ENCODE data around the gene LRRC23. TPM values are rescaled to one million over a fixed set of nuclear protein-coding genes. Genes with fewer than 3 reads are reported as not detected.

Gene LRRC23
- total RNA-seq, 1 experiment from 2014 or later, result 3.5 TPM

- DNase-seq (ENCODE audit: low read depth), result no peak
Measured at GRCh38 chr12:6955108-6956020, 50.7 kb downstream of the LRRC23 start.

- DNase-seq (ENCODE audit: low read depth), result no peak
Measured at GRCh38 chr12:6956021-6956727, 51.6 kb downstream of the LRRC23 start.

GRCh38 chr12:6957151-6957701 is 52.6 kb downstream of the LRRC23 start:
- DNase-seq (ENCODE audit: low read depth), result no peak

GRCh38 chr12:6957741-6958608 is 53.4 kb downstream of the LRRC23 start:
- no peak for DNase-seq (ENCODE audit: low read depth)

DNA sequence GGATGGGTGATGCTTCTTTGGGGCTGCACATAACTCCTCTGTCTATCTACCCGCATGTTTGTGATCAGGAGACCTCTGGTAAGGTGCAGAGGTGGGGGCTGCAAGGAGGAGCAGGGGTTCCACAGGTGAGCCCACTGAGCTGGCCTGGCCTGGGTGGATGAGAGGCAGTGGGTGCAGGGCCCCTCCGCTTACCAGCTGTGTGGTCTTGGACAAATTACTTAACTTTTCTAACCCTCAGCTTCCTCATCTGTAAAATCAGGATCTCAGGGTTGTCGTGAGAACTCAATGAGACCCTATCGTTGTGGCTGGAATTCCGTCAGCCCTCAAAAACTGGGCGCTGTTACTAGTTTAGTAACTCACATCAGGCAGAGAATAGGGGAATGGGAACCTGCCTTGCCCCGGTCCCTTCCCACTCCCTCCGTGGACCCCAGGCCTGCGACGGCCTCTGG is 54.0 kb downstream of the LRRC23 start:
- no peak for DNase-seq (ENCODE audit: low read depth)

- DNase-seq (ENCODE audit: low read depth), result no peak
Measured at GRCh38 chr12:6959058-6959804, 54.6 kb downstream of the LRRC23 start.

- no peak for DNase-seq (ENCODE audit: low read depth)
Measured at GRCh38 chr12:6959805-6960592, 55.4 kb downstream of the LRRC23 start.

GRCh38 chr12:6960593-6961277 is 56.1 kb downstream of the LRRC23 start:
- DNase-seq (ENCODE audit: low read depth), result peak; percentile 62

GRCh38 chr12:6961278-6961694 is 56.7 kb downstream of the LRRC23 start:
- DNase-seq (ENCODE audit: low read depth), result peak; percentile 48

- DNase-seq (ENCODE audit: low read depth), result peak; percentile 82
Measured at GRCh38 chr12:6961695-6962284, 57.2 kb downstream of the LRRC23 start.

DNA sequence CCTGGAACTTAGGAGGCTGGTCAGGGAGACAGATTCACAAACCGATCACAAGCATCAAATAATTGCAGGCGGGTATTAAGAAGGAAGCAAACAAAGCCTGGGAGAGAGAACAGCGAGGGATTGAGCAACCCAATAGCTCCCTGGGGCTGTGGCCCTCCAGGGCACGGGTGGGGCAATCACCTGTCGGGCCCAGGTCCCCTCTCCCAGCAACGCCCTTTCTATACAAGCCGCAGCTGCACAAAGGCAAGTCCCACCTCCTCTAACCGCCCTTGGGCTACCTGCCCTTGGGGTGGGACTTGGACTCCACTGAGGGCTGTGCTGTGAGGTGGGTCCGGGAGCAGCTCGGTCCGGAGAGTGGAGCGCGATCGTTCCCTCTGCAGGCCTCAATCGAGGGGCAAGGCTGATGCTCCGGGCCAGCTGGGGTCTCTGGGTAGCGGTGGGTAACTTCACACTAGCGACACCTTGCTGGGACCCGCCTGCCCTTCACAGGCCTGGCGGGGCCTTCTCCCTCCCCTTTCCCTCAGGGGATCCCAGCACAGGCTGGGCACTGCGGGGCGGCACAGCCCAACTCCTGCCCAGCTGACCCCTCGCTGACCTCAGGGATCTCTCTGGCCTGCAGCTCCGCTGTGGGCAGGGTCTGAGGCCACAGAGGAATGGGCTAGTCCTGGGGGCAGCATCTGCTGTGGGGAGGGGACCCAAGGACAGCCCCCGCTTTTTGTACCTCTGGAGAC is 57.8 kb downstream of the LRRC23 start:
- DNase-seq (ENCODE audit: low read depth), result no peak

DNA sequence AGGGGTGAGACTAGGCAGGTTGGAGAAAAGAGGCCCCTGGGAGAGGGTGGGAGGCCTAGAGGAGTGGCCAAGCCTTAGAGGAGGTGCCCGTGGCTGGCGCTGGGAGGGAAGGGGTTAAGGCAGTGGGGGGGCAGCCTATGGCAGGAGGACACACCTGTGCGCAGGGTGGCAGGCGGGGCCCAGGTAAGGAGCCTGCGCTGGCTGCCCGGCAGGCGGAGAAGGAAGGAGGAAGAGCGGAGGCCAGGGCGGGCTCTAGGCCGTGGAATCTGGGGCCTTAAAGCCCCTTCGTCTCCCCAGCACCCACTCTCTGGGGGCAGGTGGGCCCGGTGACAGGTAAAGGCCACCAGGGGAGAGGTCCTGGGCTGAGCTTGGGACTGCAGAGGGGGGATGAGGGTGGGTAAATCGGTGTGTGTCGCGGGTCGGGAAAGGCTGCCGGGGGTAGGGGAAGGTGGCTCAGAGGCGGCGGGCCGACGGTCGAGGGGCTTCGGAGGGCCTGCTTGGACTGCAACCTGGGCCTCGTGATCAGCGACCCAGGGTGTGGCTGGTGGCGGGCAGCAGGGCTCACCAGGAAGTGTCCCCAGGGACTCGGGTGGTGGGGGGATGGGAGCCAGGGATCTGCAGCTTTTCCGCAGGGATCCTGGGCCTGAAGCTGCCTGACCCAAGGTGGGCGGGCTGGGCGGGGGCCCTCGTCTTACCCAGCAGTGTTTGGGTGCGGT is 58.6 kb downstream of the LRRC23 start:
- DNase-seq (ENCODE audit: low read depth), result no peak

Small RNA genes within 50 kb of the gene (small RNA-seq; reads per million reads assigned to genes)
- 0.07 reads per million for gene MIR141
- gene MIR200C, result not detected
- not detected for gene RNU7-1

Other genes with a start within 250 kb of the LRRC23 start
- 22.3 and 25.5 TPM in 2 replicates for gene ING4, start 241.7 kb upstream of the LRRC23 start, total RNA-seq (2014; rRNA removed; shearing (Covaris generic))
- gene ZNF384, start 215.4 kb upstream of the LRRC23 start, total RNA-seq (2014; rRNA removed; shearing (Covaris generic)), result 28.8 and 42.6 TPM in 2 replicates
- 0.45 TPM in 1 of 2 replicates, not detected in the other for gene PIANP, start 204.0 kb upstream of the LRRC23 start, total RNA-seq (2014; rRNA removed; shearing (Covaris generic))
- 97.5 and 97.6 TPM in 2 replicates for gene COPS7A, start 180.8 kb upstream of the LRRC23 start, total RNA-seq (2014; rRNA removed; shearing (Covaris generic))
- gene MLF2, start 151.7 kb upstream of the LRRC23 start, total RNA-seq (2014; rRNA removed; shearing (Covaris generic)), result 283 and 297 TPM in 2 replicates
- gene PTMS, start 138.5 kb upstream of the LRRC23 start, total RNA-seq (2014; rRNA removed; shearing (Covaris generic)), result 105 and 148 TPM in 2 replicates
- gene LAG3, start 132.3 kb upstream of the LRRC23 start, total RNA-seq (2014; rRNA removed; shearing (Covaris generic)), result 0.20 and 2.0 TPM in 2 replicates
- 0.10 TPM in 1 of 2 replicates, not detected in the other for gene CD4, start 115.3 kb upstream of the LRRC23 start, total RNA-seq (2014; rRNA removed; shearing (Covaris generic))
- 7.2 and 8.7 TPM in 2 replicates for gene GPR162, start 83.0 kb upstream of the LRRC23 start, total RNA-seq (2014; rRNA removed; shearing (Covaris generic))
- 31.5 and 31.7 TPM in 2 replicates for gene P3H3, start 76.4 kb upstream of the LRRC23 start, total RNA-seq (2014; rRNA removed; shearing (Covaris generic))
- gene GNB3, start 63.9 kb upstream of the LRRC23 start, total RNA-seq (2014; rRNA removed; shearing (Covaris generic)), result 1.5 and 1.6 TPM in 2 replicates
- gene CDCA3, start 53.5 kb upstream of the LRRC23 start, total RNA-seq (2014; rRNA removed; shearing (Covaris generic)), result 129 and 190 TPM in 2 replicates
- 109 and 112 TPM in 2 replicates for gene USP5, start 52.7 kb upstream of the LRRC23 start, total RNA-seq (2014; rRNA removed; shearing (Covaris generic))
- gene TPI1, start 37.3 kb upstream of the LRRC23 start, total RNA-seq (2014; rRNA removed; shearing (Covaris generic)), result 1,401 and 1,471 TPM in 2 replicates
- gene SPSB2, start 31.5 kb upstream of the LRRC23 start, total RNA-seq (2014; rRNA removed; shearing (Covaris generic)), result 15.7 and 20.0 TPM in 2 replicates
- 13.4 and 26.3 TPM in 2 replicates for gene ENO2, start 9.8 kb downstream of the LRRC23 start, total RNA-seq (2014; rRNA removed; shearing (Covaris generic))
- 6.6 and 11.6 TPM in 2 replicates for gene ATN1, start 23.1 kb downstream of the LRRC23 start, total RNA-seq (2014; rRNA removed; shearing (Covaris generic))
- not detected in 2 replicates for gene RNU7-1, start 39.0 kb downstream of the LRRC23 start, total RNA-seq (2014; rRNA removed; shearing (Covaris generic))
- gene C12orf57, start 39.2 kb downstream of the LRRC23 start, total RNA-seq (2014; rRNA removed; shearing (Covaris generic)), result 127 and 201 TPM in 2 replicates
- gene PTPN6, start 46.5 kb downstream of the LRRC23 start, total RNA-seq (2014; rRNA removed; shearing (Covaris generic)), result 0.05 and 0.37 TPM in 2 replicates
- gene PHB2, start 65.8 kb downstream of the LRRC23 start, total RNA-seq (2014; rRNA removed; shearing (Covaris generic)), result 647 and 649 TPM in 2 replicates
- 107 and 122 TPM in 2 replicates for gene EMG1, start 66.1 kb downstream of the LRRC23 start, total RNA-seq (2014; rRNA removed; shearing (Covaris generic))
- gene LPCAT3, start 113.7 kb downstream of the LRRC23 start, total RNA-seq (2014; rRNA removed; shearing (Covaris generic)), result 8.0 and 9.6 TPM in 2 replicates
- 1.8 and 3.3 TPM in 2 replicates for gene C1S, start 155.9 kb downstream of the LRRC23 start, total RNA-seq (2014; rRNA removed; shearing (Covaris generic))
- 1.3 and 2.3 TPM in 2 replicates for gene C1R, start 187.6 kb downstream of the LRRC23 start, total RNA-seq (2014; rRNA removed; shearing (Covaris generic))
- gene C1RL, start 204.4 kb downstream of the LRRC23 start, total RNA-seq (2014; rRNA removed; shearing (Covaris generic)), result 18.0 and 20.3 TPM in 2 replicates
- gene RBP5, start 224.1 kb downstream of the LRRC23 start, total RNA-seq (2014; rRNA removed; shearing (Covaris generic)), result not detected in 2 replicates
- 7.7 and 14.0 TPM in 2 replicates for gene CLSTN3, start 225.5 kb downstream of the LRRC23 start, total RNA-seq (2014; rRNA removed; shearing (Covaris generic))

All from HT1080 (cell line).